Measurements from ENCODE around the gene NDST1. TPM values are rescaled to one million over a fixed set of nuclear protein-coding genes. Genes with fewer than 3 reads are reported as not detected.
A peak's percentile ranks its signal among the peaks of the same experiment; 100 is the strongest.

Gene NDST1
- polyA plus RNA-seq, 1 experiment, result 89.7 TPM

DNA sequence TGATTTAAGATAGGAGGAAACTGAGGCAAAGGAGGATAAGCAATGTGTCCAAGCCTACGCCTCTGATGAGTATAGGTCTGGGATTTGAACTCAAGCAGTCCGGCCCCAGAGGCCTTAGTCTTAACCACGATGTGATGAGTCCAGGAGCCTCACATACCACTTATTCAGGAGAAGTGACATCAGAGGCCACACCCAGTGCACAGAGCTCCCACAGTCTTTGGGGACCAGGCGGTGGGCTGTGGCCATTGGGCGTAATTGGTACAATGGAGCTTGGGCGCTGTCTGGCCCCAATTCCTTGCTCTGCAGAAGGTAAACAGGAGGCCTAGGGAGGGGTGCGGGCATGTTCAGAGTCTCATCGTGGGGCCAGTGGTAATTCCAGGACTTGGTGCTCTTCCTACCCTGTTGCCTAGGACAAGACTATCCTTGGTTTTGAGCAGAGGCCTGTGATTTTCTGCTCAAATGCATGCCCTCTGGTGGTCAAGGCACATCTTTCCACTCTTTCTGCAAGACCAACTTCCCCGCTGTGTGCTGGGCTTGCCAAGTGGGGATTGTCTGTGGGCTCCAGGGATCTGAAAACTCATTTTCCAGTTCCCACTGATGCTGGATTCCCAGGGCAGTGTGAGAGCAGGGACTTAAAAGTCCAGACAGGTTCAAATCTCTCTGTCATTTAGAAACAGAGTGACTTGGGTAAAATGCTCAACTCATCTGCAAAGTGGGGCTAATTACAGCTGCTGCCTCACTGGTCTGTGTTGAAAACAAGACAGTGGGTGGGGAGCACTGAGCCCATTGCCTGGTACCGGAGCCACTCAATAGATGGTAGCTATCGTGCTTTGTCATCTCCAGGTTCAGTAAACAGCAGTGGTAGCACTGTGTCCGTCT, 15.8 kb downstream of the NDST1 start:
- TF ChIP-seq, protein P1, sequence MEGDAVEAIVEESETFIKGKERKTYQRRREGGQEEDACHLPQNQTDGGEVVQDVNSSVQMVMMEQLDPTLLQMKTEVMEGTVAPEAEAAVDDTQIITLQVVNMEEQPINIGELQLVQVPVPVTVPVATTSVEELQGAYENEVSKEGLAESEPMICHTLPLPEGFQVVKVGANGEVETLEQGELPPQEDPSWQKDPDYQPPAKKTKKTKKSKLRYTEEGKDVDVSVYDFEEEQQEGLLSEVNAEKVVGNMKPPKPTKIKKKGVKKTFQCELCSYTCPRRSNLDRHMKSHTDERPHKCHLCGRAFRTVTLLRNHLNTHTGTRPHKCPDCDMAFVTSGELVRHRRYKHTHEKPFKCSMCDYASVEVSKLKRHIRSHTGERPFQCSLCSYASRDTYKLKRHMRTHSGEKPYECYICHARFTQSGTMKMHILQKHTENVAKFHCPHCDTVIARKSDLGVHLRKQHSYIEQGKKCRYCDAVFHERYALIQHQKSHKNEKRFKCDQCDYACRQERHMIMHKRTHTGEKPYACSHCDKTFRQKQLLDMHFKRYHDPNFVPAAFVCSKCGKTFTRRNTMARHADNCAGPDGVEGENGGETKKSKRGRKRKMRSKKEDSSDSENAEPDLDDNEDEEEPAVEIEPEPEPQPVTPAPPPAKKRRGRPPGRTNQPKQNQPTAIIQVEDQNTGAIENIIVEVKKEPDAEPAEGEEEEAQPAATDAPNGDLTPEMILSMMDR (IDR thresholded peaks at IDR 0.05; ENCODE audit: insufficient read depth, low read depth, low read length), result peak; percentile 74
- Histone ChIP-seq H3K4me3 (ENCODE audit: low read depth, low read length) (no peak overlapping the region), H3K36me3 (ENCODE audit: control insufficient read depth, insufficient read depth, low read length) (peaks cover 21% of the 10 kb centered on the region), H3K27me3 (ENCODE audit: control insufficient read depth, insufficient read depth, low read length) (no peaks in the 10 kb centered on the region)
- DNase-seq (ENCODE audit: low read depth), result no peak
- ChIA-PET CTCF (interaction anchor here (0.8 to 3.1 kb wide), 19 partner anchors 10 to 161 kb away, joined by 3 to 19 read pairs (median 7); no protein-coding TSS in a partner anchor), POLR2A (no interaction called here)

DNA sequence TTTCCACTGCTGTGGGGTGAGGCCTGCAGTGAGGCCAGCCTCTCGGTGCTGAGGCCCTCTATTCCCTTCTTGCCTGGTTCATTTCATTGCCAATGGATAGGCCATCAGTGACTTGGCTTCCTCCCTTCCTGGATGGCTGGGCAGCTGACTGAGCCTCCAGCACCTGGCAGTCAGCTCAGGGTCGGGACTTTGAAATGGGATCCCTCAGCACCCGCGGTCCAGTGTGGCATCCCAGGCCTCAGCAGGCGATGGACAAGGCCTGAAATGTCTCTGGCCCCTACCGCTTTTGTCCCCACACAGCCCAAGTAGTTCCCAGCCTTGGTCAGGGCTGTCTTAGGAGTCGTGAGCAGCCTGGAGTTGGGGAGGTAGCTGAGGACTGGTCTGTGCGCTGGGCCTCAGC, 17.2 kb downstream of the NDST1 start:
- DNase-seq (ENCODE audit: low read depth), result no peak
- CTCF ChIA-PET, result interaction anchor here (0.7 to 3.1 kb wide), 13 partner anchors 9 to 67 kb away, joined by 3 to 19 read pairs (median 9); no protein-coding TSS in a partner anchor
- TF ChIP-seq, protein P1 (IDR thresholded peaks at IDR 0.05; ENCODE audit: insufficient read depth, low read depth, low read length), result no peak
- Histone ChIP-seq H3K36me3 (ENCODE audit: control insufficient read depth, insufficient read depth, low read length) (peaks cover 18% of the 10 kb centered on the region), H3K4me3 (ENCODE audit: low read depth, low read length) (no peak overlapping the region), H3K27me3 (ENCODE audit: control insufficient read depth, insufficient read depth, low read length) (no peaks in the 10 kb centered on the region)
- POLR2A ChIA-PET, result no interaction called here

DNA sequence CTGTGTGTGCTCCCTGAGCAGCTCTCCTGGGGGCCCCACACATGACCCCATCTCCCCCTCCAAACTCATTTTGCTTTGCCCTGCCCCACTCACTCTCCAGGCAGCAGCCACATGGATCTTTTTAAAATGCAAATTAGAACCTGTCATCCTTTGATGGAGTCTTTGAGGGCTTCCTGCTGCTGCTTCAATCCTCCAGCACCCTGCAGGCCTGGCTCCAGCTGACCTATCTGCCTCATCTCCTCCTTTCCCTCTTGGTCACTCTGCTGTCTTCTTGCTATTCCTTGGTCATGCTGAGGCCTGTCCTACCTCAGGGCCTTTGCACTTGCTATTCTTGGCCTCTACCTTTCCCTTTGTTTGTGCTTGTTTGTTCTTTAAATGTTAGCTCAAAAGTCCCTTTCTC, 17.9 kb downstream of the NDST1 start:
- POLR2A ChIA-PET, result no interaction called here
- CTCF ChIA-PET, result interaction anchor here (0.7 to 3.1 kb wide), 8 partner anchors 13 to 321 kb away, joined by 3 to 19 read pairs (median 5); no protein-coding TSS in a partner anchor

DNA sequence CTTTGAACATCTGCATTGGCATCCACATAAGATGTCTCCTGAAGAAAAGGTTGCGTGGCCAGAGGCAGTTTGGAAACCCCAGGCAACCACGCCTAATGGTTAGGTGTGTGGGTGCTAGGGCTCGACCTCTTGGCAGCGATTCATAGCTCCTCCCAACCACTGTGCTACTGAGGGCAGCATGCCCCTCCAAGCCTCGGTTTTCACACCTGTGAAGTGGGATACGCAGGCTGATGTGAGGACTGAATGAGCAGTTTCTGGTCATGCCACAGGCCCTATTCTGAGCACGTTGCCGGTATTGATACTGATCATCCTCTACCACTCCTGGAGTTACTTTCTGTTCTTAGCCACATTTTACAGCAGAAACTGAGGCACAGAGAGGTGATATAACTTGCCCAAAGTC, 19.1 kb downstream of the NDST1 start:
- TF ChIP-seq, protein P1 (IDR thresholded peaks at IDR 0.05; ENCODE audit: insufficient read depth, low read depth, low read length), result no peak
- Histone ChIP-seq H3K36me3 (ENCODE audit: control insufficient read depth, insufficient read depth, low read length) (peaks cover 12% of the 10 kb centered on the region), H3K4me3 (ENCODE audit: low read depth, low read length) (no peak overlapping the region), H3K27me3 (ENCODE audit: control insufficient read depth, insufficient read depth, low read length) (no peaks in the 10 kb centered on the region)
- CTCF ChIA-PET, result interaction anchor here (1.2 to 3.1 kb wide), 2 partner anchors 68 to 320 kb away, joined by 4 to 19 read pairs; no protein-coding TSS in a partner anchor
- no peak for DNase-seq (ENCODE audit: low read depth)
- POLR2A ChIA-PET, result no interaction called here

More for the DNA sequence above, 17.9 kb downstream of the NDST1 start:
- no peak overlapping the region for H3K4me3 ChIP-seq (ENCODE audit: low read depth, low read length)
- H3K36me3 ChIP-seq (ENCODE audit: control insufficient read depth, insufficient read depth, low read length), result peaks cover 18% of the 10 kb centered on the region
- no peak for DNase-seq (ENCODE audit: low read depth)
- TF ChIP-seq, protein P1 (IDR thresholded peaks at IDR 0.05; ENCODE audit: insufficient read depth, low read depth, low read length), result no peak
- H3K27me3 ChIP-seq (ENCODE audit: control insufficient read depth, insufficient read depth, low read length), result no peaks in the 10 kb centered on the region

DNA sequence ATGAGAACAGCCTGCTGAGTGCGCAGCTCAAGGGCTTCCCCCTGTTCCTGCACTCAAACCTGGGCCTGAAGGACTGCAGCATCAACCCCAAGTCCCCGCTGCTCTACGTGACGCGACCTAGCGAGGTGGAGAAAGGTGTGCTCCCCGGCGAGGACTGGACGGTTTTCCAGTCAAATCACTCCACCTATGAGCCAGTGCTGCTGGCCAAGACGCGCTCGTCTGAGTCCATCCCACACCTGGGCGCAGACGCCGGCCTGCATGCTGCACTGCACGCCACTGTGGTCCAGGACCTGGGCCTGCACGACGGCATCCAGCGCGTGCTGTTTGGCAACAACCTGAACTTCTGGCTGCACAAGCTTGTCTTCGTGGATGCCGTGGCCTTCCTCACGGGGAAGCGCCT, 19.9 kb downstream of the NDST1 start:
- no peaks in the 10 kb centered on the region for H3K27me3 ChIP-seq (ENCODE audit: control insufficient read depth, insufficient read depth, low read length)
- POLR2A ChIA-PET, result no interaction called here
- TF ChIP-seq, protein P1 (IDR thresholded peaks at IDR 0.05; ENCODE audit: insufficient read depth, low read depth, low read length), result no peak
- H3K36me3 ChIP-seq (ENCODE audit: control insufficient read depth, insufficient read depth, low read length), result peaks cover 13% of the 10 kb centered on the region
- DNase-seq (ENCODE audit: low read depth), result no peak
- CTCF ChIA-PET, result no interaction called here
- H3K4me3 ChIP-seq (ENCODE audit: low read depth, low read length), result no peak overlapping the region

Data from BJ (cell line).